ENCODE results near the gene MYBBP1A.

Gene MYBBP1A

DNA sequence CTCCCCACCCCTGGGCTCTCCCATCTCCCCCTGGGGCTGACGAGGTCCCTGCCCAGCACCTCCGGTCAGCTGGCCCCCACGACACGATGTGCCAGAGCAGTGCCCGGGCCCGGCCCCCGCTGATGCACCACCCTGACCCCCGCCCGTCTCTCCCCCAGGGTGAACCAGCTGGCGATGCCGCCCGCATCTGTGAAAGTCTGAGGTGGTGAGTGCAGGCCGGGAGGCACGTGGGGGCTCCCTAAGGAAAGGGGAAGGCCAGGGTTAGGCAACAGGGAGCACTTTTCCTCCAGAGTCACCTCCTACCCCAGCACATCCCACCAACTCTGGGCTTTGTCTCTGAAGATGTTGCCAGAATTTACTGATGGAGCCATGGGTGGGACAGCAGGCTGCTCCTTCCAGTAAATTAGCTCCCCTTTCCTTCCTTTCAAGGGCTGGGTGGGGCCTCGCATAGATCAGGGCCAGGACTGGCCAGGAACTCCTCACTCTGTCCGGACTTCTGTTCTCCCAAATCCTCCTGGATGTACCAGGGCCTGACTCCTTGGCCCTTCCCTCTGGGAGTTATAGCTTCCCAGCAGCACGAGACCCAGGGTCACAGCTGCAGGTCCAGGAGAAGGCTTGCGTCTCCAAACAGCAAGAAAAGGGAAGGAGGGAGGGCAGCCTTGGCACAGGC lies 18.3 kb downstream of the MYBBP1A start:
- no peak for DNase-seq (ENCODE audit: low read depth, low spot score)

DNA sequence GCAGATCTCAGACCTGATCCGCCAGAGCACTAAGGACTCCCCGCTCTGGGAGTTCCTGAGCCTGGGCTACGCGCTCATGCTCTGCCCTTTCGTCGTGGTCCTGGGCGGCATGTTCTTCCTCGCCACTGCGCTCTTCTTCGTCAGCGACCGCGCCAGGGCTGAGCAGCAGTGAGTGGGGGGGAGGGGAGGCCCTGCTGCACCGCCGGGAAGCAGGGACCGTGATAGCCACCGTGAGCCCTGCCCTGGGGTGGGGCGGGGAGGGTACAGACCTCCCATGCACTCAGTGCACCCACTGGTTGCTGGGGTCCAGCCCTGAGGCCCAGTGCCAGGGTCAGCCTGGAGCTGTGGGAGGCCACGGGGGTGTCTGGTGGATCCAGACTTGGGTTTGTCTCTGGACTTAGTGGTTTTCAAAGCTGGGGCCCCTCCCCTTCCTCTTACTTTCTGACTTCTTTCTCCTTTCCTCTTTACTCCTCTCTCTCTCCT lies 18.9 kb downstream of the MYBBP1A start:
- DNase-seq (ENCODE audit: low read depth, low spot score): peak; percentile 58

DNA sequence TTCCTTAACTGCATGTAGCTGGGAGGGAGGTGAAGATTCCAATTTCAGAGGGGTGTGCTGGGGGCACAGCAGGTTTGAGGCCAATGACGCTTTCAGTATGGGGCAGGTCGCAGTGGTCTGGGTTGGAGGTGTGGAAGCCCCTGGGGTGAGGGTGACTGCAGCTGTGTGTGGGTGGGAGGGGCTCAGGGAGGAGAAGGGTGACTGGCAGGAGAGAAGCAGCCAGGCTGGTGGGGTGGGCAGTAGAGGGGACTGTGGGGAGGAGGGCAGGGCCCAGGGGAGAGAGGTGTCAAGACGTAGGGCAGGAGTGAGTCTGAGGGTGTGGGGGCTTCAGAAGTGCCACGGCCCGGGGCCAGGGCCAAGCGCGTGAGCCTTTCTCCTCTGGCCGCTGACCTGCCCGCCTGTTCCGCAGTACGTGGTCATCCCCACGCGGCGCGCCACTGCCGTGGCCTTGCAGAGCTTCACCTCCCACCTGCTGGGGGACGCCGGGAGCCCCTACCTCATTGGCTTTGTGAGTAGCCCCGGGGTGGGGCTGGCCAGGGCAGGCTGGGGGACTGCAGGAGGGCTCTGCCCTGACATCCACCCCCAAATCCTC lies 19.4 kb downstream of the MYBBP1A start:
- DNase-seq (ENCODE audit: low read depth, low spot score): no peak

DNA sequence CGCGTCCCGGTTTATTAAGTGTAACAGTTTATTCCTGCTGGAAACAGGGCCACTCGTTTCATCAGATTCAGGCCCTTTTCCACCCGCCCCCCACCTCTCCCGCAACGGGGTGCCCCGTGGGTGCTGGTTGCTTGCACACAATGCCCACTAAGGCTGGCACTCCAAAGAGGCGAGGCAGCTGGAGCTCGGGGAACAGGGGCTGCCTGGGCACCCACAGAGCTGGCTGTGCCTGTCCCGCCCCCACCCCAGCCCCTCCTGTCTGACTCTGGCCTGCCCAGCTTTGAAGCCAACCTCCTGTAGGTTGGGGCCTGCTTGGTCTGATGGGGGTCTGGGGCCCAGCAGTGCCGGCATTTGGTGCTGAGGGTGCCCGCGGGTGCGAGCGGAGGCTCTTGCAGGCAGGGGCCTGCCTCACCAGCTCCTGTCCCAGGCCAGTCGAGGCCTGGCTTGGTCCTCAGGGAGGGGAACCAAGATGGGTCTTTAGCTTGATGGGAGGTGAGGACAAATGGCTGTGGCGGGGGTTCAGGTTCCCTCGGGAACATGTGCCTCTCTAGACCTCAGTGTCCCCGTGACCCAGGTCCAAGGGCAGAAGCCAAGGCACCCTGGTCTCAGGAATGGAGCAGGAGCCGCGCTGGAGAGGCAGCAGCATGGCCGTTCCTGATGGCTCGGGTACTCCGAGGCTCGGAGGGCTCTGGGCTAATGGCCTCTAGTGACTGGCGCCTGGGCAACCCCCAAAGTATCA lies 20.1 kb downstream of the MYBBP1A start:
- no peak for DNase-seq (ENCODE audit: low read depth, low spot score)

DNA sequence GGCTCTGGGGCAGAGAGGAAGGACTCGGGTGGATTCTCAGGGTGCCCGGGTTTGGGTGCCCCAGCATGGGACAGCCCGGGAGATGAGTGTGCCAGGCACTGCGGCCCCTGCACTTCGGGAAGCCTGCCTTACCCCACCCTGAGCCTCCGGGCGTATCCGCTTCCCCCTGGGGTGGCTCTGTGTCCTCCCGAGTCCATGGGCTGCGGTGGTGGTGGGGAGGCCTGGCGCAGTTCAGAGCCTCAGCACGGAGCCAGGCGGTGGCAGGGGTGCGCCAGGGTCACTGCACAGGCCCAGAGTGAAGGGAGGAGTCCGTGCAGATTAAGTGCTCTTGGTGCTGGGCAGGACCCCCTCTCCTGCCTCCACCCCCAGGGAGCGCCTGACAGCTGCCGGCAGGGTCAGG lies 20.7 kb downstream of the MYBBP1A start:
- DNase-seq (ENCODE audit: low read depth, low spot score): no peak

DNA sequence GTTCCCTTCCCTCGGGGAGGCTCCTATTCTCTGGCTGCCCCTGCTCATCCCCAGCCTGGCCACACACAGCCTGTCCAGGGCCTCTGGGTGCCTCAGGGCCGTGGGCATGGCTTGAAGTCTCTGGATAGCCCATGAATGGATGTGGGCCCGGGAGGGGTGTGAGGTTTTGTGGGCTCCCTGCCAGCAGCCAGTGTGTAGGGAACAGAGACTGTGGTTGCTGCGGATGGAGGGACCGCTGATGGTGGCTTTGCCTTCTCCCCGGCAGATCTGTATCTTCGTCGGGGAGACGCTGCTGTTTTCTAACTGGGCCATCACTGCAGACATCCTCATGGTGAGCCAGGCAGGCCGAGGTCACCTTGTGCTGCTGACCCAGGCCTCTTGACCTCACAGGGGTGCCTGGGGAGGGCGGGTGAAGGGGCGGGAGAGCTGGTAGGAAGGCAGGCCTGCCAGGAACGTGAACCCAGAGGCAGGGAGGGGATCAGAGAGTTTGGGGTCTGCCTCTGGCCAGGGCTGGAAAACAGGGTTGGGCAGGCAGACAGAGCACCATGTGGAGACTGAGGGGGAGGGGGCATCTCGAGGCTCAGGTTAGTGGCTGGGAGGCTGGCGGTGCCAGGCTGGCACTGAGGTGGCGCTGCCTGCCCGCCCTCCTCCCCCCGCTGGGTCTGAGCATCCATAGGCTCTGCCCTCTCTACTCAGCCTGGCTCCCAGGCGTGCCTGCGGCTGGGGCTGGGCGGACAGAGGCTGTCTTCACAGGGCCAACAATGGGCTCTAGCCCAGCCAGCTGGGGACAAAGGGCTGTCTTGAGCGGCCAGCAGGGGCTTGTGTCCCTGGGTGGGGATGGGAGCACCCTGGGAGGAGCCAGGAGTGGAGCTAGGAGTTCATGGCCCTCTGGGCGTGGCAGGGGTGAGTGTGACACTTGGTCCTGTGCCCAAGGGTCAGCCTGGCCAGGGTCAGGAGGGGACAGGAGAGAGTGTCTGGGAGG lies 21.4 kb downstream of the MYBBP1A start:
- peak; percentile 52 for DNase-seq (ENCODE audit: low read depth, low spot score)

DNA sequence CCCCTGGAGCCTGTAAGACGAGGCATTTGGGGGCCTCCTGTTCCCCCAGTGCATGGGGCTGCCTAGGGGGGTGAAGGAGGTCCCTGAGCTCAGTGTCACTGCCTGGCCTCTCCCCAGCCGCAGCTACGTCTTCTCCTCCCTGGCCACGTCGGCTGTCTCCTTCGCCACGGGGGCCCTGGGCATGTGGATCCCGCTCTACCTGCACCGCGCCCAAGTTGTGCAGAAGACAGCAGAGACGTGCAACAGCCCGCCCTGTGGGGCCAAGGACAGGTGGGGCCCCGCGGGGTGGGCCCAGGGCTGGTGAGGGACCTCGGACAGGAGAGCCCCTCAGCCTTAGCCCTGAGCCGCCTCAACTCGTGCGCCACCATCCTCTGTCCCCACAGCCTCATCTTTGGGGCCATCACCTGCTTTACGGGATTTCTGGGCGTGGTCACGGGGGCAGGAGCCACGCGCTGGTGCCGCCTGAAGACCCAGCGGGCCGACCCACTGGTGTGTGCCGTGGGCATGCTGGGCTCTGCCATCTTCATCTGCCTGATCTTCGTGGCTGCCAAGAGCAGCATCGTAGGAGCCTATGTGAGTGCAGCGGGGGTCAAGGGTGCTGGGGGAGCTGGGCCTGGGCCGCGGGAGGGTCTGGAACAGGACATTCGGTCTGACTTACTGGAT lies 22.2 kb downstream of the MYBBP1A start:
- no peak for DNase-seq (ENCODE audit: low read depth, low spot score)

DNA sequence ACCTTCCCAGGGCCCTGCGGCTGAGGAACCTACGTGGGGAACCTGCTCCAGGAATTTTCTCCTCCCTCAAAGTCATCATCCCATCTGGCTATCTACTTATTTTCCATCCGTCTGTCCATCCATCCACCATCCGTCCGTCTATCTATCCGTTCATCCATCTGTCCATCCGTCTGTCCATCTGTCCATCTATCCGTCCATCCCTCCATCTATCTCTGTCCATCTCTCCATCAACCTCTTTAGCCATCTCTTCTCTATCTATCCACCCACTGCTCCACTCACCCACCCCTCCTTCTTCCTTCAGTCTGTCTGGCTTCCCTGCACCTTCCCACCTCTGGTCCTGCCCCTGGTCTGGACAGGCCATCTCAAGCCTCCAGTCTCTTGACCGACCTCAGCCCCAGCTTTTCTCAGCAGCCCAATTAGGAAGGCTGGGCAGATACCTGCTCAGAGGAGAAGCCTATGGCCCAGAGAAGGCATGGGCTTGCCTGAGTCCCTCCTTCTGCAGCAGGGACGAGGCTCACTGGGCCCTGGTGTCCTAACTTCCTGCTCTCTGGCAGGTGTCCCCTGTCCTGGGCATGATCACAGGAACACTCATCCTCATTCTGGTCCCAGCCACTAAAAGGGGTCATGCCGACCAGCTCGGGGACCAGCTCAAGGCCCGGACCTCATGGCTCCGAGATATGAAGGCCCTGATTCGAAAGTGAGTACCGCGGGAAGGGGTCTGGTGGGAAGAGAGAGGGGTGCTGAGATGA lies 23.0 kb downstream of the MYBBP1A start:
- no peak for DNase-seq (ENCODE audit: low read depth, low spot score)

DNA sequence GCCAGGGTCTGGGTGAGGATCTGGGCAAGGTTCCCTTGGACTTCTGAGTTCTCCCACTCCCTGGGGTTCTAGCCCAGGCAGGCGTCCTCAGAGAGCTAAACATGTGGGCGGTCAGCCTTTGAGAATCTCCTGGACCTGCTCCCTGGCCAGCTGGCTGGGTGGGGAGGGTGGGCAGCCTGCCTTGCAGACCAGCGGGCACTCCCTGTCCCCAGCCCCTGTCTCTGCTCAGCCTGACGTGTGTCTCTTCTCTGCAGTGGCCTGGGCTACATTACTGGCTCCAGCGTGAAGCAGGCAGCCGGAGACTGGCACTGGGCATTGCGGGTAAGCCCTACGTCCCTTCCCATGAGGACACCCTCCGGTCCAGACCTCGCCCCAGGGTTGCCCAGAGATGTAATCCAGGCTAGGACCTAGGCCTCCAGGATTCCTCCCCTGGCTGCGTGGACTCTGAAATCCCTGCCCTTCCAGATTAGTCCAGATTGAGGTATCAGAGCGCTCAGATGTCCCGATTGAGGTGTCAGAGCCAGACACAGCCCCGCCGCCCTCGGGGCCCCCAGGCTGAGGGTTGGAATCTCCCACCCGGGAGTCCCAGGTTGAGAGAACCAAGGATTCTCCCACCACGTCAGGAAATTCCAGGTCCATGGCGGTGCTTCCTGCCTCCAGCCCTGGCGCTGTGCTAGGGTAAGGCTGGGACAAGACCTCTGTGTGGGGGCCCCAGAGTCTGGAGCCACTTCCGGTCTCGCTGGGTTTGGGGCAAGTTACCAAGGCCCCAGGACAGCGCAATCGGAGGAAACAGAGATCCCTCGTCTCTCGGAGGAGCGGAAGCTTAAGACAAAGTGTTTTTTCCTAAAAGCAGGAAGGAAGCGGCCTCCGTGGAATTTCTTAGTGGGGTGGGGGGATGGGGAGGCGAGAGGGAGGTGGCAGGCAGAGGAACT lies 24.1 kb downstream of the MYBBP1A start:
- no peak for DNase-seq (ENCODE audit: low read depth, low spot score)

DNA sequence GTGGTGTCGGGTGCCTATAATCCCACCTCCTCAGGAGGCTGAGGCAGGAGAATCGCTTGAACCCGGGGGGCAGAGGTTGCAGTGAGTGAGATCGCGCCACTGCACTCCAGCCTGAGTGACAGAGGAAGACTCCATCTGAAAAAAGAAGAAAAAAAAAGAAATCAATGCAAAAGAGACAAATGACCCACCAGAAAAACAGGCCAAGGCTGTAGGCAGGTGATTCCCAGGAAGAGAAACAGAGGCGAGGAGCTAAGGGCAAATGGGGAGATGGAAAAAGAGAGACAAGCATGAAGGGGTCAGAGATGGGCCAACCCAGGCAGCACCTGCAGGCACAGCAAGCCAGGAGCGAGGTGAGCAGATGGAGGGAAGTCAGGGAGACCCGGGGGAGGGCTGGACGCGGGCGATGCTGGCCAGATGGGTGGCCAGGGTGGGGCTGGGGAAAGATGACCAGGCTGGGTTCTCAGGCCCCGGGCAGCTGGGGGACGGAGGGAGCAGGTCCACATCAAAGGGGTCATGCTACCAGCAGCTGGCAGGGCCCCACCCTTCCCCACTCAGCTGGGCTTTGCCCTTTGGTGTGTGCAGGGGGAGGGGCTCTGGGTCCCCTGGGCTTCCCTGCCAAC lies 25.5 kb downstream of the MYBBP1A start:
- DNase-seq (ENCODE audit: low read depth, low spot score): no peak

DNA sequence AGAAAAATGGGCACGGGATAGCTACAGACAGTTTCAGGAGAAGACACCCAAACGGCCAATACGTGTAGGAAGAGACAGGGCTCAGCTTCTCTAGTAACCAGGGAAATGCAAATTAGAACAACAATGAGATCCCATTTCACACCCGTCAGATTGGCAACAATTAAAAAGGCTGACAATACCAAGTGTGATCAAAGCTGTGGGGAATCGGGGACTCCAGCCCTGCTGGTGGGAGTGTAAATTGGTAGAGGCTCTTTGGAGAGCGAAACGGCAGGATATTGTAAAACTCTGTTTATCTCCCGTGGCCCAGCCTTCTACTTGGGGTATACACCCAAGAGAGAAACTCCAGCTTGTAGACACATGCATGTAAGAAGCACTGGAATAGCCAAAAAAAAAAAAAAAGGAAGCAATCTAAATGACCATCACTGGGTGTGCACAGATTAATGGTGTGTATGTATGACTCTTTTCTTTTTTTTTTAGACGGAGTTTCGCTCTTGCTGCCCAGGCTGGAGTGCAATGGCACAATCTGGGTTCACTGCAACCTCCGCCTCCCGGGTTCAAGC lies 27.5 kb downstream of the MYBBP1A start:
- no peak for DNase-seq (ENCODE audit: low read depth, low spot score)

DNA sequence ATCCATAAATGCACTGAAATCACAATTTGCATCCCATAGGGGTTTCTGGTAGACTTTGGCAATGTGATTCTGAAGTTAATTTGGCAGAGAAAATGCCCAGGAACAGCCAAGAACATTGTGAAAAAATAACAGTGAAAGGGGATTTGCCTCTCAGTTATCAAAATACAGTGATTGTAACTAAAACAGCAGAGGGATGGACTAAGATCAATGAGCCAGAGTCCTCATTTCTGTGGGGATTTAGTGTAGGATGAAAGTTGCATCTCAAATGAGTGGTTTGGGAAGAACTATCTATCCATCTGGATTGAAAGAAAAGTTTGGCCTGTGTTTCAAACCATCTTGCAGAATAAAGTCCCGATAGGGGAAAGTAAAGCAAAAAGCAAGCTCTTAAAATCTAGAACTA lies 28.1 kb downstream of the MYBBP1A start:
- no peak for DNase-seq (ENCODE audit: low read depth, low spot score)

DNA sequence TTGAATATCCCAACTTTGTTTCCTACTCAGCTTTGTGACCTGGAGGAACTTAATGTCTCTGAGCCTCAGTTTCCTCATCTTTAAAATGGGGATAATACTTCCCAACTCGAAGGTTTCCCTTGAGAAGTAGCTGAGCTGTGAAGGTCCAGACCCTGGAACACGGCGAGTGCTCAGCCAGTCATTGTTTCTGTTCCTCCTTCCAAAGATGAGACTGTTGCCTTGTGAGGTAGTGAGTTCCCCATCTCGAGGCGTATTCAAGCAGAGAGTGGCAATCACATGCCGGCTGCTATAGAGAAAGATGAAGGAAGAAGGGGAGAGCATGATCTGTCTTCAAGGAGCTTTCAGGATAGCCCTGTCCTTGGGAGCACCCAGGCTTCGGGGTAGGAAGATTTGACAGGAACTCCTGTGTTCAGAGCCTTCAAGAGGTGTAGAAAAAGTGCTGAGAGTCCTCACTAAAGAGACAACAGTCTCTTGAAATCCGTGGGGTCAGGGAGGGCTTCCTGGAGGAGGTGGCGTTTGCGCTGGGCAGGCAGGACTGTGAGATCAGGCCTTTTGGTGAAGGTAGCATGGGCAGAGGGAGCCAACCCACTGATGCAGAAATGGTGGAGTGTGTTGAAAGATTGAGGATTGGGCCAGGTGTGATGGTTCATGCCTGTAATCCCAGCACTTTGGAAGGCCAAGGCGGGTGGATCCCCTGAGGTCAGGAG lies 29.3 kb downstream of the MYBBP1A start:
- no peak for DNase-seq (ENCODE audit: low read depth, low spot score)

DNA sequence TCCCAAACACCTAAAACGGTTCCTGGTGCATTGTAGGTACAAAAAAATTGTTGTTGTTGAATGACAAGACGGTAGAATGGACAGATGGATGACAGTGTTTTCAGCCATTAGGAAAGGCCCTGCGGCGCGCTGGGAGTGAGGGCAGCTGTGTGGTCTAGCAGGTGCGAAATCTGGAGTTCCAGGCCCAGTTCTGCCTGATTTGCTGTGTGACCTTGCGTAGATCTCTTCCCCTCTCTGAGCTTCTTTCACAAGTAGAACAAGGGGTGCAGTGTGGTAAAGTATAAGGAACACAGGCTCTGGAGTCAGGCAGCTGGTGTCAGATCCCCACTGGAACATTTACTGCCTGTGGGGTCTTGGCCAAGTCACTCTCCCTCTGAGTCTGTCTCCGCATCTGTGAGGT lies 31.2 kb downstream of the MYBBP1A start:
- DNase-seq (ENCODE audit: low read depth, low spot score): no peak

DNA sequence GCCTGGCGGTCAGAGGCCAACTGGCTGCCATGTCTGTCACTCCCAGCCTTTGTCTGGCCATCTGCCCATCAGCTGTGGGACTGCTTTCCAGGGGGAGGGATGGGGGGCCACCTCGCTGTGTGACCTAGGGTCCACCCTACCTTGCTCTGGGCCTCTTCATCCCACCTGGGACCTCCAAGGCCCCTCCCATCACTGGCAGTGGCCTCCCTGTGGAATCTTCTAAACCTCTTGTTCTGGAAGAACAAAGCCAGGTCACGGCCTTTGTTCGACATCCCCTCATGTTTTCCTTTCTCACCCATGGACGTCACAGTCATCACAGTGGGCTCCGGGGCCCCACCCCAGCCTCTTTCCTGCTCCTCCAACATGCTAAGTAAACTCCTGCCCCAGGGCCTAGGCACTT lies 32.5 kb downstream of the MYBBP1A start:
- DNase-seq (ENCODE audit: low read depth, low spot score): no peak

DNA sequence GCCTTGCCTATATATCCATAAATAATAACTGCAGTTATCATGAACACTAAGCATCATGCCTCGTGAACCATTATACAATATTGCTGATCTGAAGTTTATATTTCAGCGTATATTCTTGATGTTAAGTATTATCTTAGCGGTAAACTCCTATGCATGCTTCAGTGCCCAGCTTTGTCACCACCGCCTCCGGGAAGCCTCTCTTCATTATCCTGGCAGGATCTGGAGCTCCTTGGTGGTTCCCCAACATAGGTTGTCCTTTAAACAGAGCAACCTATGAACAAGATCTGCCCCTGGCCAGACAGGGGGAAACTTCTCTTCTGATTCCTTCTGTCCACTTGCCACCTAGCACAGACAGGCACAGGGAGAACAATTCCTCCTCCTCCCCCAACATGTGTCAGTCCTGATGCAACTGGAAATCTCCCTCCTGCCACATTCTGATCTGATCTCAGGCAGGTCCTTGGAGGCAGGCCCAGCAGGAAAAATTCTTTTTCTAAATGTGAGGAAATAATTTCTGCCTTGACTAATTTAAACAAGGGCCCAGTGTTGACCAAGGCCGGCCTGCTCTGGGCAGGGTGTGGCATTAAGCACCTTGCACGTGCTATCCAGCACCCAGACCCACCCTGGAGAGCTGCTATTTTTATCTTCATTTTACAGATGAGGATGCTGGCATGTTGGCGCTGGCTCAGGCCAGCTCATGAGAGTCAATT lies 34.1 kb downstream of the MYBBP1A start:
- DNase-seq (ENCODE audit: low read depth, low spot score): no peak

Data from ELF-1 (cell line).